NAMALWA (cell line): ENCODE data around the gene BHLHA9.
A peak's percentile ranks its signal among the peaks of the same experiment; 100 is the strongest.

ENCODE experiments used
- DNase-seq: peaks from one replicate; pipeline ENCODE4 v3.0.0-alpha.2; 2015; ENCODE audit warnings: low spot score

Gene BHLHA9

GRCh38 chr17:1255041-1255440 lies 15.2 kb upstream of the BHLHA9 start:
- no peak for DNase-seq

GRCh38 chr17:1256699-1257098 lies 13.5 kb upstream of the BHLHA9 start:
- DNase-seq = no peak

GRCh38 chr17:1260086-1260769 lies 10.0 kb upstream of the BHLHA9 start:
- no peak for DNase-seq

GRCh38 chr17:1260770-1261161 lies 9.5 kb upstream of the BHLHA9 start:
- DNase-seq = no peak

GRCh38 chr17:1264196-1264595 lies 6.0 kb upstream of the BHLHA9 start:
- no peak for DNase-seq

GRCh38 chr17:1267471-1267943 lies 2.7 kb upstream of the BHLHA9 start:
- no peak for DNase-seq

GRCh38 chr17:1271030-1271423 lies 783 bp downstream of the BHLHA9 start:
- no peak for DNase-seq

GRCh38 chr17:1271441-1271840 lies 1.2 kb downstream of the BHLHA9 start:
- no peak for DNase-seq

- no peak for DNase-seq
Observed at GRCh38 chr17:1272701-1273100, 2.5 kb downstream of the BHLHA9 start.

- no peak for DNase-seq
Observed at GRCh38 chr17:1273492-1274244, 3.4 kb downstream of the BHLHA9 start.

GRCh38 chr17:1274245-1274608 lies 4.0 kb downstream of the BHLHA9 start:
- no peak for DNase-seq

GRCh38 chr17:1275205-1275961 lies 5.1 kb downstream of the BHLHA9 start:
- no peak for DNase-seq

- peak; percentile 72 for DNase-seq
Observed at GRCh38 chr17:1275962-1276736, 5.9 kb downstream of the BHLHA9 start.

- no peak for DNase-seq
Observed at GRCh38 chr17:1280652-1281051, 10.4 kb downstream of the BHLHA9 start.

- DNase-seq = no peak
Observed at GRCh38 chr17:1286379-1287106, 16.3 kb downstream of the BHLHA9 start.

GRCh38 chr17:1289695-1290094 lies 19.5 kb downstream of the BHLHA9 start:
- DNase-seq = no peak

GRCh38 chr17:1290676-1291075 lies 20.4 kb downstream of the BHLHA9 start:
- no peak for DNase-seq

GRCh38 chr17:1294157-1294717 lies 24.0 kb downstream of the BHLHA9 start:
- DNase-seq = no peak

- DNase-seq = no peak
Observed at GRCh38 chr17:1298606-1299005, 28.4 kb downstream of the BHLHA9 start.

GRCh38 chr17:1299552-1300370 lies 29.5 kb downstream of the BHLHA9 start:
- DNase-seq = no peak
